GM19240 (cell line): Measurements from ENCODE around the gene IGLON5.

ENCODE experiments used
- DNase-seq: peaks from one replicate; pipeline ENCODE4 v3.0.0; 2011; ENCODE audit warnings: low spot score; ENCODE audit not compliant: insufficient read length

The IGLON5 gene

DNA sequence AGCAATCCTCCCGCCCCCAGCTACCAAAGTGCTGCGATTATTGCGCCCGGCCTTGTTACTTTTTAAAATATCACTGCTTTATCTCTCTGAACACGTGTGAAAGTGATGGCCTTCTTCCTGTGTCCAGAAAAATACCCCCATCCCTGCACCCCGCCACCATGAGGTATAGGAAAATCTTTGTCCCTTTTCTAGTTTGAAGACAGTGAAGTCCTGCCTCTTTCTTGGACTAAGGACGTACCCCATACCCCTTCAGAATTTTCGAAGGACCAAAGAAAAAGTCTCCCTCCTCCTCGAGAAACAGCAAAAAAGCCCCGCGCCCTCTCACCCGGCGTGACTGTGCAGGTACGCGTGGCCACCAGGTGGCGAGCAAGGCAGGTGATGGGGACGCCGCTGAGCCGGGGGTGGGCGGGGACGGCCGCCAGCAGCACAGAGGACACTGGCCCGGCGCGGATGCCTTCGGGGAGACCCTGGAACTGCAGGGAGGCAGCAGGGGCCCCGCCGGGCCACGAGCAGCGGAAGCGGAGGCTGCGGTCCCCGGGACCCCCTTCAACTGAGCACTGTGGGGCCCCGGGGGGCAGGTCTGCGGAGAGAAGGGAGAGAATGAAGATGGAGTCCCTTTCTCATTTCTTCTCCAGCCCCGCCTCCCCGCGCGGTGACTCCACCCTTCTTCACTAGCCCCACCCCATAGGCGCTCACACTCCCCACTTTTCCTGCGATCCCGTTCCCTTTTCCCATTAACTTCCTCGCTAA, 27.3 kb downstream of the IGLON5 start:
- peak; percentile 94 for DNase-seq

DNA sequence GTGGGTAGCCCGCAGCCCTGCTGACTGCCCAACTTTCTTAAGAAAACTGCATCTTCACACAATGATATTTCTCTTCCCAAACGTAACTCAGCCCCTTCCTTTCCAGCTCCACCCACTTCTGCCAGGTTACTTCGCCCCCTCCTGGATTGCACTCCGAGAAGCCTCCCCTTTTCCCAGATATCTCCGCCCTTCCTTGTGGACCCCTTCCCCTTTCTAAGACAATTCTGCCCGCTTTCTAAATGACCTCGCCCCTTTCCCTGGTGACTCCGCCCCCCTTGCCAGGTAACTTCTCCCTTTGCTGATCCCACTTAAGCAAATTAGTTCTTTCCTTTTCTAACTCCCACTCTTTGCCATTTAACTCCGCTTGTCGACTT, 27.9 kb downstream of the IGLON5 start:
- DNase-seq: no peak

DNA sequence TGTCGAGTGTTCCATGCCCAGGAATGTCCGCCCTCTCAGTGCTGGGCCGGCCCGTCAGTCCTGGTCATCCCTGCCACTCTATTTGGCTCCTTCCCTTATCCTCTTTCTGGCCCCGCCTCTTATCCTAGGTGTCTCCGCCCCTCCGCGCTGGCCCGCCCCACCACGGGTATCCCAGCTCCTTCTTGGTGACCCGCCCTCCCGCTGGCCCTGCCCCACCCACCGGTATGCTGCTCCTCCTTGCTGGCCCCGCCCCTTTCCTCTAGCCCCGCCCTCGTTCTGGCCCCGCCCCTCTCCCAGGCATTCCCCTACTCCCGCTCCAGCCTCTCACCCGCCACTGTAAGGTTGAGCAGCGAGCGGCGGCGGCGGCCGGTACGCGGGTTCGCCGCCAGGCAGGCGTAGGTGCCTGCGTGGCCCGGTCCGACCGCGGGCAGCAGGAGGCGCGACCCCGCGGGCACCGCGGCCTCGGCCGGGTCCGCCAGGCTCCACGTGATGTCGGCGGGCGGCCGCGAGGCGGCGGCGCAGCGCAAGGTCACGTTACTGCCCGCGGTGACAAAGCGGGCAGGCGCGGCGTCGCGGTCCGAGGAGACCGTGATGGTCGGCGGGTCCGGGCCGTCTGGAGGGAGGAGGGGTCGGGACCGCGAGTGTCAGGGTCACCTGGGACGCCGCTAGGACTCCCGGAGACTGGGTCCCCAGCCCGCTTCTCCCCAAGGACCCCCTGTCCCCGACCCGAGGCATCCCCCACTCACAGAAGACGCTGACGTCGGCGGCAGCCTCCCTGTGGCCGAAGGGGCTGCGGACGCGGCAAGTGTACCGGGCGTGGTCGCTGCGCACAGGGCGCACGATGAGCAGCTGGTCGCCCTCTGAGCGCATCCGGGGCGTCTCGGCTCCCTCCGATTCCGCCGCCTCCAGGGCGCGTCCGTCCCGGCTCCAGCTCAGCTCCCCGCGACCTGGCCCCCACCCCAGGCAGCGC, 28.5 kb downstream of the IGLON5 start:
- peak; percentile 92 for DNase-seq

DNA sequence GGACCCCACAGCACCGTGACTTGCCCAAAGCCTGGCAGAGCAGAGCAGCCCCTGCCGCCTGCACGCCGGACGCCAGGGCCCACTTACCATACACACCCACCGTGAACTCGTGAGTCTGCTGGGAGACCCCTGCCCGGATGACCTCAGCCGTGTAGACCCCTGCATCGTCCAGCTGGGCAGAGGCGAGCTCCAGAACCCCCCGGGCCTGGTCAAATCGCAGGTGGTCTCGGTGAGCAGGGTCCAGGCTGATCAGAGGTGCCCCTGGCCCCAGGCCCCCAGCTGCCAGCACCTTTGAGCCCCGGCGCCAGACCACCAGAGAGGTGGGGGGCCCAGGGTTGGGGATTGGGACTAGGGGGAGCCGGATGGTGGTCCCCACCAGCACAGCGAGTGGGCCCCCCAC, 29.6 kb downstream of the IGLON5 start:
- no peak for DNase-seq

DNA sequence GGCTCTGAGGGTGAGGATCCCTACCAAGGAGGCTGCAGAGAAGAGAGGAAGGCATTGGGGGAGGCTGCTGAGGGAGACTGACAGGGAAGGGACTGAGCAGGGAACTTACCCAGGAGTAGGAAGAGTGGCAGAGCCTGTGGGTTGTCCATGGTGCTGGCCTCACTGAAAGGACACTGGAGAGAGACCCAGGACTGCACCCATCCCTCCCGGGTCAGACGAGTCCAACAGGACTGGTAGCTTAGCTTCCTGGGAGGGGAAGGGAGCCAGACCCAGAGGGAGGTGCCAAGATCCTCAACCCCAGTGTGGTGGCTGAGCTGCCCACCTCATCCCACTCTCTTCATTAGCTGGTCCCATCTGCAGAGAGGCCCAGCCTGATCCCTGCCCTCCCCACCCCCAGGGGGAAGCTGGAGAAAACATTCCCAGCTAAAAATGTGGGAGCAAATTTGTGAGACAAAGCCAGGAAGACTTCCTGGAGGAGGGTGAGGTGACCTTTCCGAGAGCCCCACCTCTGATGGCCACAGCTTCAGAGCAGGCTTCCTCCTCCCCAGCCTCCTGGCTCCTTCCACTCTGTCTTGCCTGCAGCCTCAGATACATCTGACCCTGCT, 30.6 kb downstream of the IGLON5 start, which contains the start of gene VSIG10L:
VSIG10L (minus strand) TSS at position 164 of the 605 bp plus-strand sequence; CDS start at position 149, 15 bp downstream.
- no peak for DNase-seq

DNA sequence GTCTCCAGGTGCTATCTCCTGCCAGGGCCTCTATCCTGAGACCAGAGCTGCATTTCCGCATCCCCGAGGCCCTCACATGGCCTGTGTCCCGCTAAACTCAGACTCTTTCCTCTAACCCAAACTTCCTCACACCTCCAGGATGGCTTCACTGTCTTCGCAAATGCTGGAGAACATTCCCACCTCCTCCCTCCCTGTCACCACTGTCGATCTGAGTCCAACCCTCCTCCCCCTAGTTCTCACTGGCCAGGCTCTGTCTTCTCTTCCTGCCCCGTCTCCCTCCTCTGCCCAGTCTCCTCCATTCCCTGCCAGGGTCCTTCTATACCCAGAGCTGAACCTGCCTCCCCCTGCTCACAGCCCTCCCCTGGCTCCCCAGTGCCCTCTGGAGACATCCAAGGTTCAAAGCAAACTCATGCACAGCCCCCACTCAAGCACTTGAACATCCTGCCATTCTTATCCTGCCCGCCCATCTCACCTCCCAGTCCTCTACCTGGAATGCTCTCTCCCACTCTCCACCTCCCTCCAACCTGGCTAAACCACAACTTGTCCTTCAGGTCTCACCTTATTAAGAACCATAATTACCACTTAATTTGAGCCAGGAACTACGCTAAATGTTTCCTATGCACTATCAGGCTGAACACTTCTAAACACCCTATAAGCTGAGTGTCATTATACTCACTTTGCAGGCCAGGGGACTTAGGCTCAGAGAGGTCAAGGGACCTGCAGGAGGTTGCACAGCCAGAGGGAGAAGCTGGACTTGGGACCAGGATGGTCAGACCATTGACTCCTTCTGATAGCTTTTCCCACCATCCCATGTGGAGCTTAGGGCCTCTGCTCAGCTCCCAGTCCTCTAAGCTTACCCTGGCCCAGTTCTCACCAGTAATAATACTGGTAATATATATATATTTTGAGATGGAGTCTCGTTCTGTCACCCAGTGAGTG, 31.5 kb downstream of the IGLON5 start:
- DNase-seq: no peak

DNA sequence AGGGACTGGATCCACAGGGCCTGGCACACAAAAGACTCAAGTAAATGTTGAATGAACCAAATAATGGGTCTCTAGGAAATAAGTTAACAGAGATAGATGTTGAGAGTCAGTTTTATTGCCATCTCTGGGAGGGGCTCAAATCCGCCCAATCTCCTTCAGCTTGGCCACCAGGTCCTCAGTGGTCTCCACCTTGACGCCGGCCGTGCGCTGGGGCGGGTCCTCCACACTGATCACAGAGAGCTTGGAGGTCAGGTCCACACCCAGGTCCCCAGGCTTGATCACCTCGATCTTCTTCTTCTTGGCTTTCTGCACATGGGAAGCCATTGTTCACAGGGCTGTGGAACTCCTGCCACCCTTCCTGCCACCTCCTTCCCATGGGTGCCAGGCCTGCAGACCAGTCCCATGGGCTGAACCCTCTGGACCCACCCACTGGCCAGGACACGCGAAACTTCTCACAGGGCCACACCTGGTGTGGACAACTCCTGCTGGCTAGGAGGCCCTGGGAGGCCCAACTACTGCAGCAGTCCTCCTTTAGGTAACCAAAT, 33.7 kb downstream of the IGLON5 start:
- no peak for DNase-seq

DNA sequence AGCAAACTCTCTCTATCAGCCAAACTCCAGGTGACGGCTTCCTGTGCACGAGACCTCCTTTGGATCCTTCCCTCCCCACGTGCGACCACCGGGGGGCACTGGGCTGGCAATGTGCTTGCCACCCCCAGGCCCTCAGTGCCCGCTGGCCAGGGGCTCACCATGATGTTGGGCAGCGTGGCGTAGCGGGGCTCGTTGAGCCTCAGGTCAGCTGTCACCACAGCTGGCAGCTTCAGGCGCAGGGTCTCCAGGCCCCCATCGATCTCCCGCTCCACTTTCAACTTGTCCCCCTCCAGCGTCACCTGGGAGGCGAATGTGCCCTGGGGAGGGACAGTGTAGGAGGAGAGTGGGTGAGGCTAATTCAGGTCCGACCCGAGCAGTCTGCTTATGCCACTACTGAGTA, 35.3 kb downstream of the IGLON5 start:
- DNase-seq: no peak

DNA sequence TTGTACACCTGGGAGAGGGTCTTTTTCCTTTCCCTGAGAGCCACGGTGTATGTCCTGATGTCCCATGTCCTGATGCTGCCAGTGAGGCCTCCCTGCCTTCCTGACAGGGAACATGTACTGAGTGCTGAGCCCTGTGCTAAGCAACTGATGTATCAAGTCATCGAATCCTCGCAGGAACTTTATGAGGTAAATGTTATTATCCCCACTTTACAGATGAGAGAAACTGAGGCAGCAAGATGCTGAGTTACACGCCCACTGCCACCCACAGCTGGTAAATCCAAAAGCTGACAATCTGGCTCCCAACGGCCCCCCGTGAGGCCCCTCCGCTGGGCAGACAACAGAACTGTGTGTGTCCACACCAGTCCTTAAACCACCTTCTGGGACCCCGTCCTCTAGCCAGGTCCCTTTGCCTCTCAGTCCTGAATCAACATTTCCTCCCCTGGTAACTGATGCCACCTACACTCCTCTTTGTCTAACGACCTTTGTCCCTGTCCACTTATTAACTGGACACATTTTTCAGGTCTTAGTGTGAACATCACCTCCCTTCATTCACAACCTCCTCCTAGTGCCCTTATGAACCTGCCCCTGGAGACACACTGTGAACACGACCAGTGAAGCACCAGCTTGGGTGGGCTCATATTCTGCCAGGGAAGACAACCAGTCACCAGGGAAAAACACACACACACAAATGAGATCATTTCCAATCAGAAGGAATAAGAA, 35.9 kb downstream of the IGLON5 start:
- DNase-seq: no peak

DNA sequence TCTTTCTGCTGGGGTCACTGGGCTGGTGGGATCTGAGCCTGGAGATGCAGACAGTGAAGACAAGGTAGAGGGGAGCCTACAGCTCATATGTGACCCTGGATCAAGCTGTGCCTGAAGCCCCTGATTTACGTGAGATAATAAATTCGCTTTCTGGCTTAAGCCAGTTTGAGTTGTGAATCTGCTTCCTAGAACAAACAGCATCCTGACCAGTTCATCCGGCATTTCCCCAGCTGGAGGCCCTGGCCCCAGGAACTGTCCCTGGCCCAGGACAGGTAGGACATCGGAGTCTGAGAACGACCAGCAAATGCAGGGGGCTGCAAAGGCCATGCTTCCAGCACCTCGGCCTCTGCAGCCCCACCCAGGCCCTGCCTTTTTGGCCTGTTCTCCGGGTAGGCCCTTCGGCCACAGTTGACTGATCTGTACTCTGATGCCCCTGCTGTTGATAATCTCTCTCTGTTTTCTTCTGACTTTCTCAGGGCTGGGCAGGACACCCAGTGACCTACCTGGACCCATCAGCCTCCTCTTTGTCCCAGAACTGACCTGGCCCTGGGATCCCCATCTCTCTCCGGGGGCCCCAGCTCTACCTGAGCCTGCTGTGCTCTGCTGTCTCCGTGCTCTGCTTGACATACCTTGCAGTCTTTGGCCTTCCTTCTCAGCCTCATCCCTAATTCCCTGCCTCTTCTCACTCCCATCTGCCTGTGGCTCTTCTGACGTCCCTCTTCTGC, 40.0 kb downstream of the IGLON5 start:
- no peak for DNase-seq

DNA sequence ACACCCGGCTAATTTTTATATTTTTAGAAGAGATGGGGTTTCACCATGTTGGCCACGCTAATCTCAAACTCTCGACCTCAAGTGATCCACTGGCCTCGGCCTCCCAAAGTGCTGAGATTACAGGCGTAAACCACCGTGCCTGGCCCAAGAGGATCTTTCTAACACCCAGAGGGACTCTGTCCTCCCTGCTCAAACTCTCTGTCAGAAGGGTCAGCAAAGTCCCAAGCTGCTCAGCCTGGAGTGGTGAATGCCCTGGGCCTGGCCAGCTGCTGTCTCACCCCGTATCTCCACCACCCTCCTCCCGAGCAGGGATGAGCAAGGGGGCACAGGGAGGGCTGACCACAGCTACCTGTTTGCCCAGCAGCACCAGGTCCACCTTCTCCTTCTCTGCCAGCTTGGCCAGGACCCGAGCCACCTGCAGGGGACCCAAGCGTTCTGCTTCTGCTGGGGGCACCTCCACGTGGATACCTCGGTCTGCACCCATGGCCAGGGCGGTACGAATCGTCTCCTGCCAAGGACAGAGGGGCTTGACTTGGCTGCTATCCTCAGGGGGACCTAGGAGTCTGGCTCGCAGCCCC, 41.4 kb downstream of the IGLON5 start:
- DNase-seq: no peak

DNA sequence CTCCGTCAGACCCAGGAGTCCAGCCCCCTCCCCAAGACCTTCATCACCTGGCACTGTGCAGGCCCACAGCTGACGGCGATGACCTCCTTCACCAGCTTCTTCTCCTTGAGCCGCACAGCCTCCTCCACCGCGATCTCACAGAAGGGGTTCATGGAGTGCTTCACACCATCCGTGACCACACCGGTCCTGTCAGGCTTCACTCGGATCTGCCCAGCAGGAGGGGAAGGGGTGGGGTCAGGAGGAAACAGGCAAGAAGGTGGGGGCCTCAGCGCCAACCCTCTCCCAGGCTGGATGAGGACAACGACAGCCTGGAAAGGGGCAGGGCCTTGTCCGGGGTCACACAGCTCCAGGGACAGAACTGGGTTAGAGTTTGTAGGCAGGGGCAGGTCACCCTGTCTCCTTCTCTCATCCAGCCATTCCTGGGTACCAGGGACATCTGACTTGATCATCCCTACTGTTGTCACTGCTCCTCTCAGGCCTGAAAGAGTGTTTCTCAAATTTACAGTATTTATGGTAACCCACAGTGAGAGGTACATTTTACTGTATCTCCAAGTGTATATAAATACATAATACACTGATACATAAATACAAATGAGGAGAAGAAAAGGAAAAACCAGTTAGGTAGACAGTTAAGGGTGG, 42.8 kb downstream of the IGLON5 start:
- no peak for DNase-seq

DNA sequence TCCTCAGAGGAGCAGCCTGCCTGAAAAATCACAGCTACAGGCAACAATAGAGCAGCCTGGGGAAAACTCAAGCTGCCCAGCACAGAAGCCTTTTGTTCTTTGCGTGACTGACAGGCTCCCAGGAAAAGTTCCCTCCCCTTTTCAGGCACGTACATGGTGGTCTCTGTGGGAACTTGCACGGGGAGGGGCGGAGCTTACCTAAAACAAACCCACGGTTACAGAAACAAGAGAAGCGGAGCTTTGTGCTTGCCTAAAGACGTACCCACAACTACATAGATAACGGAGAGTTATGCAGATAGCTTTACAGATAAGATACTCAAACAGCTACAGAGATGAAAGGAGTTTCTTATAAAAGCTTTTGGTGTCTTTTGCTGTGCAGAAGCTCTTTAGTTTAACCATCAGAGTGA, 43.3 kb downstream of the IGLON5 start:
- no peak for DNase-seq

DNA sequence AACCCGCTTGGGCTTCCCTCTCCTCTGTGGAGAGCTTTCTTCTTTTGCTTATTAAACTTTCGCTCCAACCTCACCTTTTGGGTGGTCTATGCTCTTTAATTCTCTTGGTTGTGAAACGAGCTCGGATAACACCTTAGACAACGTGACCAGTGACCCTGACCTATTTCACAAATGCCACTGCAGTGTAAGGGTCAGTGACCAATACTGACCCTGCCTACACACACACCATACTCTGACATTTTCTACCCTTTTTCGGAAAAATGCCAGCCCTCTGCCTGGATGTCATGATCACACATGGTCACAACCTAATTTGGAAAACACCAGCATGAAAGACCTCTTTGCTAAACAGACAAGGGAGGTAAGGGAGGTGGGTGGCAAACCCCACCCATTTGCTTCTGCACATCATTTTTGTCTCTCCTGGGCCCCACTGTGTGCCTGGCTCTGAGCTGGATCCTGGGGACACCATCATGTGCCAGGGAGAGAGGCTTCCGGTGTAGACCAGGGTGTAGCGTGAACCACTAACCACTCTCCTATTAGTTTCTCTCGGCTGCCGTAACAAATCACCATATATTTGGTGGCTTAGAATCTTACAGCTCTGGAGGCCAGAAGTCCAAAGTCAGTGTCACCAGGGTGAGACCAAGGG, 44.8 kb downstream of the IGLON5 start:
- DNase-seq: no peak

DNA sequence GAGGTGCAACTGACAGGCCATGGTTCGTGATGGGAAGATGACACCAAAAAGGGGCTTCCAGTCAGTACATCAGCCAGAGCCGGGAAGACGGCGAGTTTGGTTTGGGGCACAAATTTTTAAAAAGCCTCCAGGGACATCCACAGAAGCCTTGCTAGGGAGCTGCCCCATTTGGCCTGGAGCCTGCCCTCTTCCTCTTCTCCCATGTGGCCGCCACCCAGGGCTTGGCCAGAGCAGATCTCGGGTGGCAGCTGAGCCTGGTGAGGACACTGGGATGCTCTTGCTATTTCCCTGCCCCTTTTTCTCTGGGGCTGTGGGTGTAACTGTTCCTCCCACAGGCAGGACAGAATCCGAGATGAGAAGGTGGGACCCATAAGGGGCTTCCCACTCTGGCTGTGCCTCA, 46.5 kb downstream of the IGLON5 start:
- no peak for DNase-seq

DNA sequence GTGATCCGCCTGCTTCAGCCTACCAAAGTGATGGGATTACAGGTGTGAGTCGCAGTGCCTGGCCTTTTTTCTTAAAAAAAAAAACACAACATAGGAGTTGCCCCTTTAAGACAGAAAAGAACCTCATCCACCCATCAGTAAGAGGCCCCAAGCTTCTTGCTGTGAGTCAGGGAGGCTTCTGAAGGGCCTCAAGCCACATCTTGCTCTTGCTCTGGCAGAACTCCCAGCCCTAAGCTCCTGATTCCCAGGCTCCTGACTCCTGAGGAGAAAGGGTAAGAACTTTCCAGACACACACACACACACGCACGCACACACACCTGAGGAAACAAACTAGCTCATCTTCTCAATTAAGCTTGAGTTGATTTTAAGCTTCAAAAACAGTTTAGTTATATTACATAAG, 47.9 kb downstream of the IGLON5 start:
- no peak for DNase-seq

DNA sequence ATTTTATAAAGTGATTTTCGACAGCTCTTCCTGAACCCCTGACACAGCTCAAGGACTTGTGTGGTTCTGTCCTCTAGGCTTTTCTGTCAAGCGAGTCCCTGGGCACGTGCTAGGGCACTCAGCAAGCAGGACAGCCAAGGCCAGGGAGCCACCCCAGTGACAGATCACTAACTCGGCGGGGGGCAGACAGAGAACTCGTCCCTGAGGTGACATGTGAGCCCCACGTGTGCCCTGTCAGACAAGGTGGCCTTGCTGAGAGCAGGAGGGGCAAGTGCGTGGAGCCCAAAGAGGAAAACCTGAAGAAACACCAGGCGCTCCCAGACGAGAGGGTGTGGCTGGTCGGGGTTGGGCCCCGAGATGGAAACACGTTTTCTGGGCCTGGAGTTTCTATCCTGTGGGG, 49.8 kb downstream of the IGLON5 start:
- DNase-seq: no peak
